ENCODE measurements around the gene TREM2.

Gene TREM2

DNA sequence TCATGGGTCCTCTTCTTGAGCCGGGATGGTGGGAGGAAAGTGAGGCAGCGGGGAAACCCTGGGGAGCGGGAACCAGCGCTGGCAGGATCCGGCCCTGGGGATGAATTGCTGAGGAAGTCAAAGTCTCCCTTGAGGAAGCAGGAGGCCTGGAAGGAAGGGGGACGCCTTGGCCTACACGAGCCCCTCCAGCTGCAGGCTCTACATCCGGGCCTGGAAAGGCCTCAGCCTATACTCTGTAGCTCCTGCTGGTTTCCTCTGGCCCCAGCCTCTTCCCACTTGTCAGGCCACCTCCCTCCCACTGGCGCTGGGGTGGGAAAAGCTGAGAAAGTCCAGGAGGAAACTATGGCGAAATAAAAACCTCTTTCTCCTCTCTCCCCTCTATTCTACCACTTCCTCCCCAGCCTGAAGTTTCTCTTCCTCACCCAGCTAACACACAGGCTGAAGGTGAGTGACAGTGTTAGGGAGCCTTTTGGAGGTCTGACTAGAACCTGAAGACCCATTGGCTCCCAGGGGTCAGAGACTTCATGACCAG is 23.2 kb upstream of the TREM2 start (continued):
- no peak for TF ChIP-seq ESRRG (CRISPR knock-in tag; IDR thresholded peaks at IDR 0.05)

DNA sequence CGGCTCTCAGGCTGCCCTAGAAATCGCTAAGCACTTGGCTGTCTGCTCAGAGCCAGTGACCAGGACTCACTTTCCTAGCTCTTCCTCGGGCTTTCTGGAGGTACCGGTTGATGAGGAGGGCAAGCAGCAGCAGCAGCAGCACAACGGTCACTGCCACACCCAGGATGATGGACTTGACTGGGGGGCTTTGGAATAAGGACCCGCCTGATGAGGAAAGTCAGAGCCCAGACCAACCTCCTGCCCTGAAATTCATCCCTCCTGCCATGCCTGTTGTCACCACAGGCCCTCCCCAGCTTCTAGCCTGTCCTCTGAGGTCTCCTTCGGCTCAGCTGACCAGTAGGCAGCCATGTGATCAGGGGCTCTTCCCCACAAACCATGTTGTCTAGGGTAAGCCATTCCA is 21.8 kb upstream of the TREM2 start:
- ATAC-seq = no peak
- TF ChIP-seq ESRRG (CRISPR knock-in tag; IDR thresholded peaks at IDR 0.05) (no peak), OSR1 (CRISPR knock-in tag; IDR thresholded peaks at IDR 0.05) (no peak), ISL1 (CRISPR knock-in tag; IDR thresholded peaks at IDR 0.05) (no peak), CSDC2 (CRISPR knock-in tag; IDR thresholded peaks at IDR 0.05) (no peak), RARB (CRISPR knock-in tag; IDR thresholded peaks at IDR 0.05) (no peak), ZC3H10 (CRISPR knock-in tag; IDR thresholded peaks at IDR 0.05) (no peak), PPARA (CRISPR knock-in tag; IDR thresholded peaks at IDR 0.05; ENCODE audit: borderline replicate concordance) (no peak), ZNF70 (CRISPR knock-in tag; IDR thresholded peaks at IDR 0.05) (no peak), ZFP3 (CRISPR knock-in tag; IDR thresholded peaks at IDR 0.05) (no peak), SNAI2 (CRISPR knock-in tag; IDR thresholded peaks at IDR 0.05) (no peak), TCF4 (CRISPR knock-in tag; IDR thresholded peaks at IDR 0.05; ENCODE audit: borderline replicate concordance) (no peak), ZNF8 (CRISPR knock-in tag; IDR thresholded peaks at IDR 0.05) (no peak), ARNTL (CRISPR knock-in tag; IDR thresholded peaks at IDR 0.05; ENCODE audit: borderline replicate concordance, low read depth) (no peak)
- TF ChIP-seq, protein P1, sequence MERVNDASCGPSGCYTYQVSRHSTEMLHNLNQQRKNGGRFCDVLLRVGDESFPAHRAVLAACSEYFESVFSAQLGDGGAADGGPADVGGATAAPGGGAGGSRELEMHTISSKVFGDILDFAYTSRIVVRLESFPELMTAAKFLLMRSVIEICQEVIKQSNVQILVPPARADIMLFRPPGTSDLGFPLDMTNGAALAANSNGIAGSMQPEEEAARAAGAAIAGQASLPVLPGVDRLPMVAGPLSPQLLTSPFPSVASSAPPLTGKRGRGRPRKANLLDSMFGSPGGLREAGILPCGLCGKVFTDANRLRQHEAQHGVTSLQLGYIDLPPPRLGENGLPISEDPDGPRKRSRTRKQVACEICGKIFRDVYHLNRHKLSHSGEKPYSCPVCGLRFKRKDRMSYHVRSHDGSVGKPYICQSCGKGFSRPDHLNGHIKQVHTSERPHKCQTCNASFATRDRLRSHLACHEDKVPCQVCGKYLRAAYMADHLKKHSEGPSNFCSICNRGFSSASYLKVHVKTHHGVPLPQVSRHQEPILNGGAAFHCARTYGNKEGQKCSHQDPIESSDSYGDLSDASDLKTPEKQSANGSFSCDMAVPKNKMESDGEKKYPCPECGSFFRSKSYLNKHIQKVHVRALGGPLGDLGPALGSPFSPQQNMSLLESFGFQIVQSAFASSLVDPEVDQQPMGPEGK (CRISPR knock-in tag; IDR thresholded peaks at IDR 0.05; ENCODE audit: borderline replicate concordance) = no peak
- TF ChIP-seq, protein P2, sequence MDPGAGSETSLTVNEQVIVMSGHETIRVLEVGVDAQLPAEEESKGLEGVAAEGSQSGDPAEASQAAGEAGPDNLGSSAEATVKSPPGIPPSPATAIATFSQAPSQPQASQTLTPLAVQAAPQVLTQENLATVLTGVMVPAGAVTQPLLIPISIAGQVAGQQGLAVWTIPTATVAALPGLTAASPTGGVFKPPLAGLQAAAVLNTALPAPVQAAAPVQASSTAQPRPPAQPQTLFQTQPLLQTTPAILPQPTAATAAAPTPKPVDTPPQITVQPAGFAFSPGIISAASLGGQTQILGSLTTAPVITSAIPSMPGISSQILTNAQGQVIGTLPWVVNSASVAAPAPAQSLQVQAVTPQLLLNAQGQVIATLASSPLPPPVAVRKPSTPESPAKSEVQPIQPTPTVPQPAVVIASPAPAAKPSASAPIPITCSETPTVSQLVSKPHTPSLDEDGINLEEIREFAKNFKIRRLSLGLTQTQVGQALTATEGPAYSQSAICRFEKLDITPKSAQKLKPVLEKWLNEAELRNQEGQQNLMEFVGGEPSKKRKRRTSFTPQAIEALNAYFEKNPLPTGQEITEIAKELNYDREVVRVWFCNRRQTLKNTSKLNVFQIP (CRISPR knock-in tag; IDR thresholded peaks at IDR 0.05; ENCODE audit: borderline replicate concordance, low read depth) = no peak
- TF ChIP-seq, protein P3, sequence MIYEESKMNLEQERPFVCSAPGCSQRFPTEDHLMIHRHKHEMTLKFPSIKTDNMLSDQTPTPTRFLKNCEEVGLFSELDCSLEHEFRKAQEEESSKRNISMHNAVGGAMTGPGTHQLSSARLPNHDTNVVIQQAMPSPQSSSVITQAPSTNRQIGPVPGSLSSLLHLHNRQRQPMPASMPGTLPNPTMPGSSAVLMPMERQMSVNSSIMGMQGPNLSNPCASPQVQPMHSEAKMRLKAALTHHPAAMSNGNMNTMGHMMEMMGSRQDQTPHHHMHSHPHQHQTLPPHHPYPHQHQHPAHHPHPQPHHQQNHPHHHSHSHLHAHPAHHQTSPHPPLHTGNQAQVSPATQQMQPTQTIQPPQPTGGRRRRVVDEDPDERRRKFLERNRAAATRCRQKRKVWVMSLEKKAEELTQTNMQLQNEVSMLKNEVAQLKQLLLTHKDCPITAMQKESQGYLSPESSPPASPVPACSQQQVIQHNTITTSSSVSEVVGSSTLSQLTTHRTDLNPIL (CRISPR knock-in tag; IDR thresholded peaks at IDR 0.05; ENCODE audit: low read depth) = no peak
- TF ChIP-seq, protein P4, sequence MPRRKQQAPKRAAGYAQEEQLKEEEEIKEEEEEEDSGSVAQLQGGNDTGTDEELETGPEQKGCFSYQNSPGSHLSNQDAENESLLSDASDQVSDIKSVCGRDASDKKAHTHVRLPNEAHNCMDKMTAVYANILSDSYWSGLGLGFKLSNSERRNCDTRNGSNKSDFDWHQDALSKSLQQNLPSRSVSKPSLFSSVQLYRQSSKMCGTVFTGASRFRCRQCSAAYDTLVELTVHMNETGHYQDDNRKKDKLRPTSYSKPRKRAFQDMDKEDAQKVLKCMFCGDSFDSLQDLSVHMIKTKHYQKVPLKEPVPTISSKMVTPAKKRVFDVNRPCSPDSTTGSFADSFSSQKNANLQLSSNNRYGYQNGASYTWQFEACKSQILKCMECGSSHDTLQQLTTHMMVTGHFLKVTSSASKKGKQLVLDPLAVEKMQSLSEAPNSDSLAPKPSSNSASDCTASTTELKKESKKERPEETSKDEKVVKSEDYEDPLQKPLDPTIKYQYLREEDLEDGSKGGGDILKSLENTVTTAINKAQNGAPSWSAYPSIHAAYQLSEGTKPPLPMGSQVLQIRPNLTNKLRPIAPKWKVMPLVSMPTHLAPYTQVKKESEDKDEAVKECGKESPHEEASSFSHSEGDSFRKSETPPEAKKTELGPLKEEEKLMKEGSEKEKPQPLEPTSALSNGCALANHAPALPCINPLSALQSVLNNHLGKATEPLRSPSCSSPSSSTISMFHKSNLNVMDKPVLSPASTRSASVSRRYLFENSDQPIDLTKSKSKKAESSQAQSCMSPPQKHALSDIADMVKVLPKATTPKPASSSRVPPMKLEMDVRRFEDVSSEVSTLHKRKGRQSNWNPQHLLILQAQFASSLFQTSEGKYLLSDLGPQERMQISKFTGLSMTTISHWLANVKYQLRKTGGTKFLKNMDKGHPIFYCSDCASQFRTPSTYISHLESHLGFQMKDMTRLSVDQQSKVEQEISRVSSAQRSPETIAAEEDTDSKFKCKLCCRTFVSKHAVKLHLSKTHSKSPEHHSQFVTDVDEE (CRISPR knock-in tag; IDR thresholded peaks at IDR 0.05) = no peak
- TF ChIP-seq, protein P5, sequence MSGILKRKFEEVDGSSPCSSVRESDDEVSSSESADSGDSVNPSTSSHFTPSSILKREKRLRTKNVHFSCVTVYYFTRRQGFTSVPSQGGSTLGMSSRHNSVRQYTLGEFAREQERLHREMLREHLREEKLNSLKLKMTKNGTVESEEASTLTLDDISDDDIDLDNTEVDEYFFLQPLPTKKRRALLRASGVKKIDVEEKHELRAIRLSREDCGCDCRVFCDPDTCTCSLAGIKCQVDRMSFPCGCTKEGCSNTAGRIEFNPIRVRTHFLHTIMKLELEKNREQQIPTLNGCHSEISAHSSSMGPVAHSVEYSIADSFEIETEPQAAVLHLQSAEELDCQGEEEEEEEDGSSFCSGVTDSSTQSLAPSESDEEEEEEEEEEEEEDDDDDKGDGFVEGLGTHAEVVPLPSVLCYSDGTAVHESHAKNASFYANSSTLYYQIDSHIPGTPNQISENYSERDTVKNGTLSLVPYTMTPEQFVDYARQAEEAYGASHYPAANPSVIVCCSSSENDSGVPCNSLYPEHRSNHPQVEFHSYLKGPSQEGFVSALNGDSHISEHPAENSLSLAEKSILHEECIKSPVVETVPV (CRISPR knock-in tag; IDR thresholded peaks at IDR 0.05) = no peak

DNA sequence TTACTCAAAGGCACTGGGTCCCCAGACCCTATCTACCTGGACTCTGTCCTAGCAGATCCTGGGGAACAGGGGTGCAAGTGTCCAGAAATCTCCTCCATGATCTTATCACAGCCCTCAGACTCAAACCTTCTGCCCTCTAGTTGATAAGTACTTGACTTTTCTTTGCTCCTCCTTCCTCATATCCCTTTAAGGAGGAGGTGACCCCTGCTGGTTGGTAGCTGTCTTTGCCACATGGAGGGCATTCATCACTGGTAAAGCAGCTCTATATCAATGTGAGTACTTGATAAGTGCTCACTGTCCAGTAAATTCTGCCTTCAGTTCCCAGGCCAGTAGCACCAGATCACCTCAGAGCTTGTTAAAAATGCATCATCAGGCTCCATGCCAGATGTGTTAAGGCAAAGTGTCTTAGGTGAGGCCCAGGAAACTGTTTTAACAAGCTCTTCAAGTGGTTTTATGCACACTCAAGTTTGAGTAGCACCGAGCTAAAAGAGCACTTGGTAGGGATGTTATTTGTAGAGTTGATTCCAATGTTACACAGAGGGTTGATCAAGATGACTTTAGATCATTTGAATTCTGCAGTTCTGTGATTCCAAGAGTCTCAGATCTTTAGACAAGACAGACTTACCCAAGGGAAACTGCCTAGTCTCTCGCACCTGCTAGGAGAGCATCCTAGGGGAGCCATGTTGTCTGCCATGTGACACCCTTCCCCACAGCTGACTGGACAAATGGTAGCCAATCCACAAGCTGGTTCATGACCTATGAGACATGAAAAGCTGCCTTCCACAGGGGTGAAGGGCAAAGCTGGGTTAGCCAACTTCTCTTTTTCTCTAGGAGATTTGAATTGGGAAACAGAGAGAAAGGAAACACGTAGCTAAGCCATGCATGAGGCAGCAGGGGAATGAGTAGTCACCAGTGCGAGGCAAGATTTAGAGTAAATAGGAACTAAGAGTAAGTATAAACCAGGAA is 19.4 kb upstream of the TREM2 start:
- peak; percentile 98 for ATAC-seq
- TF ChIP-seq GLIS3 (CRISPR knock-in tag; IDR thresholded peaks at IDR 0.05) (no peak), CSDC2 (CRISPR knock-in tag; IDR thresholded peaks at IDR 0.05) (no peak), ZNF565 (CRISPR knock-in tag; conservative IDR thresholded peaks at IDR 0.05; ENCODE audit: low read depth) (no peak), ZNF8 (CRISPR knock-in tag; IDR thresholded peaks at IDR 0.05) (no peak), ZFP30 (CRISPR knock-in tag; IDR thresholded peaks at IDR 0.05) (no peak), TOX (CRISPR knock-in tag; IDR thresholded peaks at IDR 0.05; ENCODE audit: borderline replicate concordance) (no peak), ZC3H10 (CRISPR knock-in tag; IDR thresholded peaks at IDR 0.05) (no peak)
- TF ChIP-seq, protein P5 (CRISPR knock-in tag; IDR thresholded peaks at IDR 0.05) = no peak
- TF ChIP-seq, protein P1 (CRISPR knock-in tag; IDR thresholded peaks at IDR 0.05; ENCODE audit: borderline replicate concordance) = no peak
- TF ChIP-seq, protein P2 (CRISPR knock-in tag; IDR thresholded peaks at IDR 0.05; ENCODE audit: borderline replicate concordance, low read depth) = no peak

All from SK-N-SH treated with all-trans-retinoic acid at 6 μM for 48 hours (cell line).